ENCODE results near the gene NEK11. TPM values are rescaled to one million over a fixed set of nuclear protein-coding genes. Genes with fewer than 3 reads are reported as not detected.

Gene NEK11
- total RNA-seq, 1 donor from 2014 or later = 8.1 TPM

DNA sequence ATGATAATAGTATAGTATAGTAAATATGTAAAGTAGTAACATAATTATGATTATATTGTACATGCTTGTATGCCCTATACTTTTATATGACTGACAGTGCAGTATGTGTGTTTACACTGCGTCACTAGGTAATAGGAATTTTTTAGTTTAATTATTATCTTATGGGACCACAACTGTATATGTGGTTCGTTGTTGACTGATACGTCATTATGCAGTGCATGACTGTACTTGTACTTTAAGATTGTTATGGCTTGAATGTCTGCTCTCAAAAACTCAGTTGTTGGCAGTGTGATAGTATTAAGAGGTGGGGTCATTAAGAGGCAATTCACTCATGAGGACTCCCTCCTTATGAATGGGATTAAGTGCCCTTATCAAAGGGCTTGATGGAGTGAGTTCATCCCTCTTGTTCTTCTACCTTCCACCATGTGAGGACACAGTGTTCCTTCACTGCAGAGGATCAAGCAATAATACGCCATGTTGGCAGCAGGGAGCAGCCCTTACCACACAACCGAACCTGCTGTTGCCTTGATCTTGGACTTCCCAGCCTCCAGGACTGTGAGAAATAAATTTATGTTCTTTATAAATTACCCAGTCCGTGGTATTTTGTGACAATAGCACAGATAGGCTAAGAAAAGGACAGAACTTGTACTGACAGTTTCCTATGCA lies 152.2 kb downstream of the NEK11 start:
- Histone ChIP-seq H4K20me1 (ENCODE audit: low read depth) (no peaks in the 10 kb centered on the region), H3K4me3 (no peak overlapping the region), H3K4me1 (no peaks in the 10 kb centered on the region), H2AFZ (replicated peaks) (no peak overlapping the region), H3K9ac (no peak overlapping the region), H3K4me2 (no peak overlapping the region), H3K27ac (no peak overlapping the region), H3F3A (ENCODE audit: low read depth) (no peaks in the 10 kb centered on the region), H3K36me3 (no peaks in the 10 kb centered on the region), H3K27me3 (no peaks in the 10 kb centered on the region), H3K9me3 (ENCODE audit: low read depth) (no peaks in the 10 kb centered on the region), H3K79me2 (ENCODE audit: low read depth) (no peaks in the 10 kb centered on the region)
- no peak for DNase-seq (ENCODE audit: low spot score)
- H3K4me3 Mint-ChIP-seq = no peak overlapping the region
- peaks cover 3% of the 10 kb centered on the region for H3K36me3 Mint-ChIP-seq
- no peaks in the 10 kb centered on the region for H3K4me1 Mint-ChIP-seq
- TF ChIP-seq, protein P1, sequence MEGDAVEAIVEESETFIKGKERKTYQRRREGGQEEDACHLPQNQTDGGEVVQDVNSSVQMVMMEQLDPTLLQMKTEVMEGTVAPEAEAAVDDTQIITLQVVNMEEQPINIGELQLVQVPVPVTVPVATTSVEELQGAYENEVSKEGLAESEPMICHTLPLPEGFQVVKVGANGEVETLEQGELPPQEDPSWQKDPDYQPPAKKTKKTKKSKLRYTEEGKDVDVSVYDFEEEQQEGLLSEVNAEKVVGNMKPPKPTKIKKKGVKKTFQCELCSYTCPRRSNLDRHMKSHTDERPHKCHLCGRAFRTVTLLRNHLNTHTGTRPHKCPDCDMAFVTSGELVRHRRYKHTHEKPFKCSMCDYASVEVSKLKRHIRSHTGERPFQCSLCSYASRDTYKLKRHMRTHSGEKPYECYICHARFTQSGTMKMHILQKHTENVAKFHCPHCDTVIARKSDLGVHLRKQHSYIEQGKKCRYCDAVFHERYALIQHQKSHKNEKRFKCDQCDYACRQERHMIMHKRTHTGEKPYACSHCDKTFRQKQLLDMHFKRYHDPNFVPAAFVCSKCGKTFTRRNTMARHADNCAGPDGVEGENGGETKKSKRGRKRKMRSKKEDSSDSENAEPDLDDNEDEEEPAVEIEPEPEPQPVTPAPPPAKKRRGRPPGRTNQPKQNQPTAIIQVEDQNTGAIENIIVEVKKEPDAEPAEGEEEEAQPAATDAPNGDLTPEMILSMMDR (IDR thresholded peaks at IDR 0.05) = no peak
- TF ChIP-seq EZH2phosphoT487 (IDR thresholded peaks at IDR 0.05) = no peak
- TF ChIP-seq EZH2 (IDR thresholded peaks at IDR 0.05) = no peak
- peaks cover 3% of the 10 kb centered on the region for H3K27me3 Mint-ChIP-seq (ENCODE audit: insufficient read depth, low read depth)
- peaks cover 8% of the 10 kb centered on the region for H3K9me3 Mint-ChIP-seq
- H3K27ac Mint-ChIP-seq = no peak overlapping the region

DNA sequence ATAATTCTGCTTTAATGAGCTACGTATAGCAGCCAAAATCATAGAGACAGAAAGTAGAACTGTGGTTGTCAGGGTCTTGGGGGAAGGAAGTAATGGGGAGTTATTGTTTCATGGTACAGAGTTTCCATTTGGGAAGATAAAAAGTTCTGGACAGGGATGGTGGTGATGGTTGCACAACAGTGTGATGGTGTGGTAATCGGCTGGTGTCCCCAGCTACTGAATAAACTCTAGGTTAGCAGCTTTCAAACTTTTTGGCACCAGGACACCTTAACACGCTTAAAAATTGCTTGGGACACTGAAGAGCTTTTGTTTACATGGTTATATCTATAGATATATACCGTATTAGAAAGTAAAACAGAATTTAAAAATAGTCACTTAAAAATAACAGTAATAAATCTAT lies 166.0 kb downstream of the NEK11 start:
- no peak for DNase-seq (ENCODE audit: low spot score)
- Histone ChIP-seq H3K36me3 (no peaks in the 10 kb centered on the region), H3K79me2 (ENCODE audit: low read depth) (no peaks in the 10 kb centered on the region), H4K20me1 (ENCODE audit: low read depth) (no peaks in the 10 kb centered on the region), H3K4me1 (no peaks in the 10 kb centered on the region), H3F3A (ENCODE audit: low read depth) (no peaks in the 10 kb centered on the region), H3K9ac (no peak overlapping the region), H3K4me3 (no peak overlapping the region), H3K4me2 (no peak overlapping the region), H3K9me3 (ENCODE audit: low read depth) (no peaks in the 10 kb centered on the region), H3K27ac (no peak overlapping the region), H3K27me3 (no peaks in the 10 kb centered on the region), H2AFZ (replicated peaks) (no peak overlapping the region)
- no peaks in the 10 kb centered on the region for H3K36me3 Mint-ChIP-seq
- H3K27ac Mint-ChIP-seq = no peak overlapping the region
- no peak overlapping the region for H3K4me3 Mint-ChIP-seq
- no peaks in the 10 kb centered on the region for H3K27me3 Mint-ChIP-seq (ENCODE audit: insufficient read depth, low read depth)
- H3K9me3 Mint-ChIP-seq = no peaks in the 10 kb centered on the region
- TF ChIP-seq EZH2phosphoT487 (IDR thresholded peaks at IDR 0.05) (no peak), EZH2 (IDR thresholded peaks at IDR 0.05) (no peak)
- TF ChIP-seq, protein P1 (IDR thresholded peaks at IDR 0.05) = no peak
- no peaks in the 10 kb centered on the region for H3K4me1 Mint-ChIP-seq

DNA sequence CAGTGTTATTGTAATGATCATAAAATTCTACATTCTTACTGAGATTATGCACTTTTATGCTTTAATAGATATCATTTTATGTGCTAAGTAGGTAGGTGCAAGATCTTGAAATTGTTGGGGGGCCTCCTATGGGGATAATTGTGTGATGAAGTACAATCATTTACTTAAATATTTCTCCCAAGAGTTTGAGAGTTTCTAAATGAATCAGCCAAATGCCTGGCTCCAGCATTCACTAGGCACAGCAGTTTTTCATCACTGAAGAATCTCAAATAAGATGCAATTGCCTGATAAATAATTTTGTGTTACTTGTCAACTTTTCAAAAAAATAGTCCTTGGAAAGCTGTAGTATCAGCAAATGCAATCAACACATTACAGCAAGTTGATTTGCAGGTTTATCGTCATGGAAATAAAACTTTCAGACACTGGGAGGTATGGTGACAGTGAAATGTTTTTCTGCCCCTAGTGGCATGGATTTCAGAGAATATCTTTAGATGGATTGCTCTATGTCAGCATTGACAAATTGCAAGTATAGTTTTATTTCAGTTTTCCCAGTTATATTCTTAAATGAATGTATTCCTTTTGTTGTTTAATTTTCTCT lies 167.1 kb downstream of the NEK11 start:
- Mint-ChIP-seq H3K9me3 (no peaks in the 10 kb centered on the region), H3K36me3 (no peaks in the 10 kb centered on the region)

More for the DNA sequence above, 167.1 kb downstream of the NEK11 start:
- no peak overlapping the region for H3K4me2 ChIP-seq
- TF ChIP-seq, protein P1 (IDR thresholded peaks at IDR 0.05) = peak; percentile 22
- no peak for TF ChIP-seq EZH2 (IDR thresholded peaks at IDR 0.05)
- H3K9me3 ChIP-seq (ENCODE audit: low read depth) = no peaks in the 10 kb centered on the region
- no peak overlapping the region for H3K9ac ChIP-seq
- no peaks in the 10 kb centered on the region for H4K20me1 ChIP-seq (ENCODE audit: low read depth)
- no peaks in the 10 kb centered on the region for H3K36me3 ChIP-seq
- peak overlapping the region; percentile 19 for H2AFZ ChIP-seq (replicated peaks)
- Mint-ChIP-seq H3K27ac (no peak overlapping the region), H3K4me3 (no peak overlapping the region), H3K4me1 (no peaks in the 10 kb centered on the region), H3K27me3 (ENCODE audit: insufficient read depth, low read depth) (no peaks in the 10 kb centered on the region)
- H3K4me3 ChIP-seq = no peak overlapping the region
- no peak overlapping the region for H3K27ac ChIP-seq
- H3K27me3 ChIP-seq = no peaks in the 10 kb centered on the region
- DNase-seq (ENCODE audit: low spot score) = no peak
- H3K79me2 ChIP-seq (ENCODE audit: low read depth) = no peaks in the 10 kb centered on the region
- no peaks in the 10 kb centered on the region for H3K4me1 ChIP-seq
- no peaks in the 10 kb centered on the region for H3F3A ChIP-seq (ENCODE audit: low read depth)
